GM12875 (cell line): Measurements from ENCODE around the gene KCNH4.
"Not testable (repeated sequence)": the region's sequence is repeated elsewhere in the genome, so short reads cannot be mapped to it uniquely, and the experiment has no call there.

Experiments used
- H3K4me3 ChIP-seq: one replicate; pipeline ENCODE4 v1.5.1; 2011; ENCODE audit warnings: low read depth, low read length, control low read depth
- CTCF ChIP-seq: IDR thresholded peaks from 2 replicates; pipeline ENCODE4 v1.5.1; 2011; ENCODE audit warnings: low read depth, mild to moderate bottlenecking, control low read depth, inconsistent platforms, low read length, moderate library complexity, borderline replicate concordance; ENCODE audit not compliant: insufficient read depth

KCNH4 gene

GRCh38 chr17:42159796-42160530 lies 21.0 kb downstream of the KCNH4 start:
- no peak for TF ChIP-seq CTCF
- no peak overlapping the region for H3K4me3 ChIP-seq

GRCh38 chr17:42155614-42156045 lies 25.3 kb downstream of the KCNH4 start:
- no peak overlapping the region for H3K4me3 ChIP-seq

GRCh38 chr17:42153919-42154742 lies 26.8 kb downstream of the KCNH4 start:
- TF ChIP-seq CTCF = no peak
- H3K4me3 ChIP-seq = peak overlapping the region; percentile 69

More at GRCh38 chr17:42155614-42156045, 25.3 kb downstream of the KCNH4 start:
- TF ChIP-seq CTCF = no peak

GRCh38 chr17:42146911-42147607 lies 33.9 kb downstream of the KCNH4 start:
- no peak for TF ChIP-seq CTCF
- H3K4me3 ChIP-seq = no peak overlapping the region

GRCh38 chr17:42143138-42143537 lies 37.8 kb downstream of the KCNH4 start:
- not testable (repeated sequence) for H3K4me3 ChIP-seq

GRCh38 chr17:42142371-42142896 lies 38.5 kb downstream of the KCNH4 start:
- H3K4me3 ChIP-seq = no peak overlapping the region
- no peak for TF ChIP-seq CTCF

- H3K4me3 ChIP-seq = no peak overlapping the region
- TF ChIP-seq CTCF = no peak
Observed at GRCh38 chr17:42141382-42141781, 39.6 kb downstream of the KCNH4 start.

GRCh38 chr17:42140690-42141089 lies 40.3 kb downstream of the KCNH4 start:
- H3K4me3 ChIP-seq = not testable (repeated sequence)
